PC-9 (cell line): ENCODE measurements around the gene SLC37A3. TPM values are rescaled to one million over a fixed set of nuclear protein-coding genes. Genes with fewer than 3 reads are reported as not detected.
"Not testable (repeated sequence)": the region's sequence is repeated elsewhere in the genome, so short reads cannot be mapped to it uniquely, and the experiment has no call there.

ENCODE experiments used
- BruUV-seq: library from RNA; stranded (reverse); fragments of 400-500 nt; replicated peaks from 2 replicates; lab custom pipeline; 2021; lab: Mats Ljungman, UMichigan
- CTCF ChIA-PET: fragments of 300-600 bp; sonication (Branson Sonifier 250); formaldehyde crosslinking; loops from one replicate; lab custom pipeline; 2022; ENCODE audit warnings: antibody characterized with exemption; lab: Charles Lee
- POLR2A ChIA-PET: fragments of 300-600 bp; sonication (Branson Sonifier 250); formaldehyde crosslinking; loops from one replicate; lab custom pipeline; 2022; ENCODE audit warnings: antibody characterized with exemption; ENCODE audit not compliant: unreplicated experiment; lab: Charles Lee
- DNase-seq, 2 experiments: peaks; one replicate each; pipeline versions ENCODE4 v3.0.0 to v3.0.0-alpha.2; 2015 to 2022; ENCODE audit warnings: mixed read lengths in 1 of 2
- H2AFZ ChIP-seq: fragments of 200-600 bp; sonication (generic); 2 replicates; pipeline ENCODE4 v1.8.1; 2017; ENCODE audit warnings: antibody characterized with exemption
- H3F3A ChIP-seq: fragments of 200-600 bp; sonication (generic); 2 replicates; pipeline ENCODE4 v1.8.1; 2017; ENCODE audit warnings: antibody characterized with exemption, mild to moderate bottlenecking, low read depth; ENCODE audit not compliant: insufficient read depth
- H3K27ac ChIP-seq: fragments of 200-600 bp; sonication (generic); 2 replicates; pipeline ENCODE4 v1.6.1; 2016; ENCODE audit warnings: mixed run types
- H3K27me3 ChIP-seq: fragments of 200-600 bp; sonication (generic); 2 replicates; pipeline ENCODE4 v1.6.1; 2016; ENCODE audit warnings: low read depth, mixed run types; ENCODE audit not compliant: insufficient read depth
- H3K36me3 ChIP-seq: fragments of 200-600 bp; sonication (generic); 2 replicates; pipeline ENCODE4 v1.6.1; 2016; ENCODE audit warnings: low read depth, mixed run types
- H3K4me1 ChIP-seq: fragments of 200-600 bp; sonication (generic); replicated peaks from 2 replicates; pipeline ENCODE4 v1.6.1; 2016; ENCODE audit warnings: mixed run types; ENCODE audit not compliant: insufficient read depth
- H3K4me2 ChIP-seq: fragments of 200-600 bp; sonication (generic); 2 replicates; pipeline ENCODE4 v1.6.1; 2017; ENCODE audit warnings: mixed run types
- H3K4me3 ChIP-seq: fragments of 200-600 bp; sonication (generic); 2 replicates; pipeline ENCODE4 v1.6.1; 2016; ENCODE audit warnings: mixed run types
- H3K79me2 ChIP-seq: fragments of 200-600 bp; sonication (generic); 2 replicates; pipeline ENCODE4 v1.6.1; 2017; ENCODE audit warnings: low read depth, mixed run types
- H3K9me2 ChIP-seq: fragments of 200-600 bp; sonication (generic); 2 replicates; pipeline ENCODE4 v1.8.1; 2017; ENCODE audit warnings: mild to moderate bottlenecking; ENCODE audit not compliant: insufficient read depth
- H3K9me3 ChIP-seq: fragments of 200-600 bp; sonication (generic); 2 replicates; pipeline ENCODE4 v1.8.1; 2016; ENCODE audit warnings: low read depth; ENCODE audit not compliant: insufficient read depth
- H4K20me1 ChIP-seq: fragments of 200-600 bp; sonication (generic); 2 replicates; pipeline ENCODE4 v1.8.1; 2017; ENCODE audit not compliant: insufficient read depth
- CTCF ChIP-seq: fragments of 200-600 bp; sonication (generic); conservative IDR thresholded peaks from 2 replicates; pipeline ENCODE4 v1.6.1; 2017; ENCODE audit warnings: mixed run types, antibody characterized with exemption, mild to moderate bottlenecking, moderate library complexity
- EZH2 ChIP-seq: fragments of 200-600 bp; sonication (generic); IDR thresholded peaks from 2 replicates; pipeline ENCODE4 v1.8.0; 2017; ENCODE audit warnings: antibody characterized with exemption, low read depth
- intact Hi-C: fragments of 100-400 bp; cut with micrococcal nuclease; formaldehyde crosslinking; loops from one replicate; pipeline ENCODE4 v1.10.0; 2022; ENCODE audit not compliant: unreplicated experiment
- total RNA-seq: library from RNA; stranded (reverse); gene quantifications from 2 replicates; pipeline ENCODE4 v1.2.3, GENCODE V29; 2021

The SLC37A3 gene
- total RNA-seq, 1 experiment from 2014 or later: 54.8 TPM

GRCh38 chr7:140417456-140418155 lies 19.3 kb upstream of the SLC37A3 start:
- DNase-seq: no peak
- Histone ChIP-seq H3K9me2 (no peaks in the 10 kb centered on the region), H3F3A (no peaks in the 10 kb centered on the region), H3K36me3 (no peaks in the 10 kb centered on the region), H3K4me2 (no peak overlapping the region), H3K4me1 (no peaks in the 10 kb centered on the region), H3K4me3 (no peak overlapping the region), H4K20me1 (no peaks in the 10 kb centered on the region), H2AFZ (no peak overlapping the region), H3K79me2 (no peaks in the 10 kb centered on the region), H3K27ac (no peak overlapping the region), H3K27me3 (no peaks in the 10 kb centered on the region), H3K9me3 (no peaks in the 10 kb centered on the region)
- BruUV-seq: no TSS peak
- intact Hi-C loops: no loop called here
- CTCF ChIA-PET: interaction anchor here (0.6 kb wide), 1 partner anchor 748 kb away, joined by 13 read pairs; no protein-coding TSS in a partner anchor
- TF ChIP-seq EZH2 (no peak), CTCF (no peak)
- POLR2A ChIA-PET: no interaction called here

- Histone ChIP-seq H3K9me3 (no peaks in the 10 kb centered on the region), H3F3A (no peaks in the 10 kb centered on the region), H4K20me1 (no peaks in the 10 kb centered on the region), H3K4me2 (no peak overlapping the region), H3K4me1 (no peaks in the 10 kb centered on the region), H2AFZ (no peak overlapping the region), H3K9me2 (no peaks in the 10 kb centered on the region), H3K27me3 (no peaks in the 10 kb centered on the region), H3K27ac (no peak overlapping the region), H3K79me2 (no peaks in the 10 kb centered on the region), H3K4me3 (no peak overlapping the region), H3K36me3 (no peaks in the 10 kb centered on the region)
- DNase-seq: no peak
- BruUV-seq: no TSS peak
- TF ChIP-seq CTCF (no peak), EZH2 (no peak)
- ChIA-PET POLR2A (interaction anchor here (0.6 to 0.7 kb wide), 2 partner anchors 39 to 64 kb away, joined by 3 to 11 read pairs; no protein-coding TSS in a partner anchor), CTCF (no interaction called here)
- intact Hi-C loops: no loop called here
Measured at GRCh38 chr7:140416560-140416959, 18.2 kb upstream of the SLC37A3 start.

GRCh38 chr7:140415816-140416215 lies 17.5 kb upstream of the SLC37A3 start:
- H3K27me3 ChIP-seq, DNase-seq, H3K27ac ChIP-seq, BruUV-seq, H4K20me1 ChIP-seq, H3K79me2 ChIP-seq, H3K4me1 ChIP-seq, H3K36me3 ChIP-seq, CTCF ChIA-PET, intact Hi-C loops, H3K9me3 ChIP-seq, H3K9me2 ChIP-seq, H3K4me3 ChIP-seq, H3K4me2 ChIP-seq, POLR2A ChIA-PET, H3F3A ChIP-seq, H2AFZ ChIP-seq: not testable (repeated sequence)

- H4K20me1 ChIP-seq: no peaks in the 10 kb centered on the region
- H2AFZ ChIP-seq: no peak overlapping the region
- BruUV-seq: no TSS peak
- no peak overlapping the region for H3K27ac ChIP-seq
- no peaks in the 10 kb centered on the region for H3K79me2 ChIP-seq
- no peaks in the 10 kb centered on the region for H3K27me3 ChIP-seq
- DNase-seq: no peak
- intact Hi-C loops: no loop called here
- H3K9me3 ChIP-seq: no peaks in the 10 kb centered on the region
- H3K36me3 ChIP-seq: no peaks in the 10 kb centered on the region
- no peaks in the 10 kb centered on the region for H3K9me2 ChIP-seq
- no peaks in the 10 kb centered on the region for H3K4me1 ChIP-seq
- H3K4me2 ChIP-seq: no peak overlapping the region
- H3K4me3 ChIP-seq: no peak overlapping the region
- TF ChIP-seq CTCF: no peak
- no peak for TF ChIP-seq EZH2
- H3F3A ChIP-seq: no peaks in the 10 kb centered on the region
- POLR2A ChIA-PET: no interaction called here
- CTCF ChIA-PET: no interaction called here
Measured at GRCh38 chr7:140415361-140415760, 17.0 kb upstream of the SLC37A3 start.
